GM23338 (cell line): ENCODE results near the gene SPATA20. TPM values are rescaled to one million over a fixed set of nuclear protein-coding genes. Genes with fewer than 3 reads are reported as not detected.

Source experiments
- ATAC-seq: fragments of 200-7000 bp; cut with Tn5 transposase; 3 replicates; pipeline ENCODE4 v1.9.1; 2020
- DNase-seq: peaks from one replicate; pipeline ENCODE4 v3.0.0-alpha.2; 2015; ENCODE audit warnings: low spot score
- H2AFZ ChIP-seq: fragments of 200-600 bp; sonication (generic); 2 replicates; pipeline ENCODE4 v1.8.0; 2016; ENCODE audit warnings: antibody characterized with exemption, mild to moderate bottlenecking, moderate library complexity
- H3F3A ChIP-seq: fragments of 200-600 bp; sonication (generic); replicated peaks from 2 replicates; pipeline ENCODE4 v1.8.0; 2017; ENCODE audit warnings: antibody characterized with exemption, mixed run types, low read depth
- H3K27ac ChIP-seq: fragments of 200-600 bp; sonication (generic); 2 replicates; pipeline ENCODE4 v1.6.1; 2016; ENCODE audit warnings: low read depth
- H3K27me3 ChIP-seq: fragments of 200-600 bp; sonication (generic); 2 replicates; pipeline ENCODE4 v1.8.0; 2016; ENCODE audit warnings: mild to moderate bottlenecking, mixed run types, moderate library complexity; ENCODE audit not compliant: insufficient read depth
- H3K36me3 ChIP-seq: fragments of 200-600 bp; sonication (generic); 2 replicates; pipeline ENCODE4 v1.8.0; 2016; ENCODE audit warnings: mild to moderate bottlenecking; ENCODE audit not compliant: insufficient read depth
- H3K4me1 ChIP-seq: fragments of 200-600 bp; sonication (generic); 2 replicates; pipeline ENCODE4 v1.8.0; 2016; ENCODE audit warnings: mild to moderate bottlenecking, moderate library complexity; ENCODE audit not compliant: insufficient read depth
- H3K4me2 ChIP-seq: fragments of 200-600 bp; sonication (generic); 2 replicates; pipeline ENCODE4 v1.7.1; 2017; ENCODE audit warnings: mixed run types
- H3K4me3 ChIP-seq: fragments of 200-600 bp; sonication (generic); 2 replicates; pipeline ENCODE4 v1.6.1; 2016; ENCODE audit warnings: mixed run types
- H3K79me2 ChIP-seq: fragments of 200-600 bp; sonication (generic); replicated peaks from 2 replicates; pipeline ENCODE4 v1.8.0; 2017; ENCODE audit warnings: mild to moderate bottlenecking; ENCODE audit not compliant: insufficient read depth
- H3K9me2 ChIP-seq: fragments of 200-600 bp; sonication (generic); 2 replicates; pipeline ENCODE4 v1.8.0; 2017; ENCODE audit not compliant: insufficient read depth
- H4K20me1 ChIP-seq: fragments of 200-600 bp; sonication (generic); replicated peaks from 2 replicates; pipeline ENCODE4 v1.8.0; 2017; ENCODE audit warnings: mild to moderate bottlenecking; ENCODE audit not compliant: insufficient read depth
- H3K27ac Mint-ChIP-seq: 2 replicates; pipeline ENCODE4 v1.8.0; 2020; ENCODE audit warnings: inconsistent platforms, mild to moderate bottlenecking, moderate library complexity, mixed read lengths
- H3K27me3 Mint-ChIP-seq: 3 replicates; pipeline ENCODE4 v1.8.0; 2022; ENCODE audit warnings: low read depth, mild to moderate bottlenecking, moderate library complexity, mixed read lengths, inconsistent platforms; ENCODE audit not compliant: insufficient read depth, poor library complexity
- H3K36me3 Mint-ChIP-seq: 3 replicates; pipeline ENCODE4 v1.8.0; 2021; ENCODE audit warnings: low read depth, mild to moderate bottlenecking, inconsistent platforms, moderate library complexity, mixed read lengths
- H3K4me1 Mint-ChIP-seq: 3 replicates; pipeline ENCODE4 v1.8.0; 2020; ENCODE audit warnings: mild to moderate bottlenecking, inconsistent platforms, mixed read lengths
- H3K4me3 Mint-ChIP-seq: 3 replicates; pipeline ENCODE4 v1.8.0; 2021; ENCODE audit warnings: moderate library complexity, mild to moderate bottlenecking, inconsistent platforms, mixed read lengths
- H3K9me3 Mint-ChIP-seq: 3 replicates; pipeline ENCODE4 v1.8.0; 2020; ENCODE audit warnings: moderate library complexity, mild to moderate bottlenecking, inconsistent platforms, mixed read lengths
- JUNB ChIP-seq: IDR thresholded peaks from one replicate; pipeline ENCODE4 v1.6.1; 2016; ENCODE audit warnings: antibody characterized with exemption; ENCODE audit not compliant: unreplicated experiment
- NANOG ChIP-seq: IDR thresholded peaks from 2 replicates; pipeline ENCODE4 v1.6.1; 2016; ENCODE audit warnings: antibody characterized with exemption, borderline replicate concordance
- STAT1 ChIP-seq: IDR thresholded peaks from one replicate; pipeline ENCODE4 v1.6.1; 2016; ENCODE audit warnings: antibody characterized with exemption; ENCODE audit not compliant: unreplicated experiment
- ZNF114 ChIP-seq: fragments of 250-450 bp; sonication (Bioruptor Pico); IDR thresholded peaks from 2 replicates; pipeline ENCODE4 v1.5.0; 2020; ENCODE audit warnings: mild to moderate bottlenecking, moderate library complexity
- ZNF331 ChIP-seq: fragments of 250-450 bp; sonication (Bioruptor Pico); IDR thresholded peaks from 2 replicates; pipeline ENCODE4 v1.5.0; 2020; ENCODE audit warnings: low read depth, mild to moderate bottlenecking, moderate library complexity
- polyA plus RNA-seq: library from polyadenylated mRNA; unstranded; fragments of >200 nt; fragmentation: Nextera tagmentation; extraction: Ambion mirVana; gene quantifications from 2 replicates; pipeline ENCODE4 v1.2.1, GENCODE V29; 2016
- total RNA-seq: library from RNA; depleted of rRNA; stranded (reverse); fragments of >200 nt; shearing (Covaris generic); gene quantifications from 2 replicates; pipeline ENCODE4 v1.2.3, GENCODE V29; 2014
- TF ChIP-seq, protein P1 (sequence below): IDR thresholded peaks from 2 replicates; pipeline ENCODE4 v1.6.1; 2016; ENCODE audit warnings: antibody characterized with exemption
- TF ChIP-seq, protein P2 (sequence below): IDR thresholded peaks from one replicate; pipeline ENCODE4 v1.6.1; 2018; ENCODE audit warnings: antibody characterized with exemption; ENCODE audit not compliant: unreplicated experiment

The SPATA20 gene
- total and polyA plus RNA-seq, 2 experiments from 2014 or later, result 13.8 to 32.7 TPM

DNA sequence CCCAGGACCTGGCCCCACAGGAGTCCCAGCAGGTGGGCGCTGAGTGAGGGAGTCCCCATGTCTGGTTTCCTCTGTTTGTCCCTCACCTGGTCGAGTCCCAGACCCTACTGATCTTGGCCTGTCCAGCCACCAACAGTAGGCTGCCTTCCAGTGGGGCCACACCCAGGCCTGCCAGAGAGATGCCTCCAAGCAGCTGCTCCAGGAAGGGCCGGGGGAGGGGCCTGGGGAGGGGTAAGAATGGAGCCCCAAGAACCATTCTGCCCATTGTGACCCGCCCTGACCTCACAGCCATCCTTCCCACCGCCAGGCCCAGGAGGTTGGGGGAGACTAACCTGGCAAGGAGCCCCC lies 736 bp downstream of the SPATA20 start:
- peak overlapping the region; percentile 67 for H3K4me3 ChIP-seq
- H3K79me2 ChIP-seq, result no peaks in the 10 kb centered on the region
- no peaks in the 10 kb centered on the region for H3K9me3 Mint-ChIP-seq
- H3K36me3 ChIP-seq, result no peaks in the 10 kb centered on the region
- H3K4me2 ChIP-seq, result peak overlapping the region; percentile 83
- H3K4me3 Mint-ChIP-seq, result peak overlapping the region; percentile 68
- H4K20me1 ChIP-seq, result no peaks in the 10 kb centered on the region
- no peak overlapping the region; the same call in 1 of the 2 replicates for H2AFZ ChIP-seq
- no peaks in the 10 kb centered on the region for H3F3A ChIP-seq
- ATAC-seq, result no peak
- H3K9me2 ChIP-seq, result no peaks in the 10 kb centered on the region
- H3K27me3 Mint-ChIP-seq, result peaks cover 18% of the 10 kb centered on the region
- no peaks in the 10 kb centered on the region; the same call in 2 of the 3 replicates for H3K36me3 Mint-ChIP-seq
- H3K4me1 ChIP-seq, result peaks cover 11% of the 10 kb centered on the region; the same call in 1 of the 2 replicates
- DNase-seq, result no peak
- no peak overlapping the region for H3K27ac Mint-ChIP-seq
- peaks cover 16% of the 10 kb centered on the region for H3K4me1 Mint-ChIP-seq
- TF ChIP-seq ZNF114 (no peak), NANOG (no peak), STAT1 (no peak)
- TF ChIP-seq, protein P1, sequence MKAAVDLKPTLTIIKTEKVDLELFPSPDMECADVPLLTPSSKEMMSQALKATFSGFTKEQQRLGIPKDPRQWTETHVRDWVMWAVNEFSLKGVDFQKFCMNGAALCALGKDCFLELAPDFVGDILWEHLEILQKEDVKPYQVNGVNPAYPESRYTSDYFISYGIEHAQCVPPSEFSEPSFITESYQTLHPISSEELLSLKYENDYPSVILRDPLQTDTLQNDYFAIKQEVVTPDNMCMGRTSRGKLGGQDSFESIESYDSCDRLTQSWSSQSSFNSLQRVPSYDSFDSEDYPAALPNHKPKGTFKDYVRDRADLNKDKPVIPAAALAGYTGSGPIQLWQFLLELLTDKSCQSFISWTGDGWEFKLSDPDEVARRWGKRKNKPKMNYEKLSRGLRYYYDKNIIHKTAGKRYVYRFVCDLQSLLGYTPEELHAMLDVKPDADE, result no peak
- no peak overlapping the region for H3K27ac ChIP-seq
- H3K27me3 ChIP-seq, result no peaks in the 10 kb centered on the region

DNA sequence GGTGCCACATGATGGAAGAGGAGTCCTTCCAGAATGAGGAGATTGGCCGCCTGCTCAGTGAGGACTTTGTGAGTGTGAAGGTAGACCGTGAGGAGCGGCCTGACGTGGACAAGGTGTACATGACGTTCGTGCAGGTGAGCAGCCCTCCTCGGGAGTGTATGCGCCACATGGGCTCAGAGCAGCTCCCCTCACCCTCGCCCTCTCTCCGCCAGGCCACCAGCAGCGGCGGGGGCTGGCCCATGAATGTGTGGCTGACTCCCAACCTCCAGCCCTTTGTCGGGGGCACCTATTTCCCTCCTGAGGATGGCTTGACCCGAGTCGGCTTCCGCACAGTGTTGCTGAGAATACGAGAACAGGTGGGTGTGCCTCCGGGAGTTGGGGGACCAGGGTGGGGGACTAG lies 1.9 kb downstream of the SPATA20 start:
- Histone ChIP-seq H3K4me3 (no peak overlapping the region), H3K27ac (no peak overlapping the region), H3K4me2 (no peak overlapping the region), H3K4me1 (peaks cover 9% of the 10 kb centered on the region; the same call in 1 of the 2 replicates), H3K27me3 (no peaks in the 10 kb centered on the region), H3K36me3 (no peaks in the 10 kb centered on the region), H2AFZ (no peak overlapping the region), H4K20me1 (no peaks in the 10 kb centered on the region), H3K79me2 (no peaks in the 10 kb centered on the region), H3K9me2 (no peaks in the 10 kb centered on the region), H3F3A (no peaks in the 10 kb centered on the region)
- peaks cover 20% of the 10 kb centered on the region for H3K27me3 Mint-ChIP-seq
- no peaks in the 10 kb centered on the region; the same call in 2 of the 3 replicates for H3K36me3 Mint-ChIP-seq
- H3K9me3 Mint-ChIP-seq, result no peaks in the 10 kb centered on the region
- peaks cover 10% of the 10 kb centered on the region; the same call in 2 of the 3 replicates for H3K4me1 Mint-ChIP-seq
- TF ChIP-seq NANOG, result no peak
- no peak for DNase-seq
- no peak overlapping the region for H3K27ac Mint-ChIP-seq
- no peak overlapping the region for H3K4me3 Mint-ChIP-seq
- no peak for ATAC-seq

DNA sequence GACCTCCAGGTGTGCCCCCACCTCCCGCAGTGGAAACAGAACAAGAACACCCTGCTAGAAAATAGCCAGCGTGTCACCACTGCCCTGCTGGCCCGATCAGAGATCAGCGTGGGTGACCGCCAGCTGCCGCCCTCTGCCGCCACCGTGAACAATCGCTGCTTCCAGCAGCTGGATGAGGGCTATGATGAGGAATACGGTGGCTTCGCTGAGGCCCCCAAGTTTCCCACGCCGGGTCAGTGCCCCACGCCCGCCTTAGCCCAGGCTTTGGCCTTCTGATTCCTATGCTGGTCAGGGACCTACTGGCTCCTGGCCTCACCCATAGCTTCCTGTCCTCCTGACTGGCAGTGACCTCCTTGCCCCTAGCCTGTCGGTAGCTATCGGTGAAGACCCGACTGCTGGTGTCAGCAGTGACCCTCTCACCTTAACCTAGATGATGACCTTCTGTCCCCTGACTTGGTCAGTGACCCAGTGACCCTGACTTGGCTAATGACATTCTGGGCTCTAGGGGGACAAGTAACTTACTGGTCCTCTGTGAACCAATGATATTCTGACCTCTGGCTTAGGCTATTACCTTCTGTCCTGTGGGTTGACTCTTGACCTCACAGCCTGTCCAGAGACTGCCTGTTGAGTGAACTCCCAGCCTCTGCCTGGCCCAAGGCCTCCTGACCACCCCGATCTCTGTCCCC lies 2.4 kb downstream of the SPATA20 start:
- ATAC-seq (no peak), DNase-seq (no peak)
- H3K27ac Mint-ChIP-seq, result no peak overlapping the region
- H3K27me3 ChIP-seq, result no peaks in the 10 kb centered on the region
- H3K79me2 ChIP-seq, result no peaks in the 10 kb centered on the region
- no peaks in the 10 kb centered on the region for H3K9me3 Mint-ChIP-seq
- no peaks in the 10 kb centered on the region for H3F3A ChIP-seq
- H3K36me3 Mint-ChIP-seq, result no peaks in the 10 kb centered on the region; the same call in 2 of the 3 replicates
- H4K20me1 ChIP-seq, result no peaks in the 10 kb centered on the region
- H3K4me3 ChIP-seq, result no peak overlapping the region
- H3K9me2 ChIP-seq, result no peaks in the 10 kb centered on the region
- no peak overlapping the region for H3K27ac ChIP-seq
- peaks cover 16% of the 10 kb centered on the region for H3K27me3 Mint-ChIP-seq
- TF ChIP-seq NANOG (no peak), JUNB (no peak), ZNF331 (CRISPR knock-in tag) (no peak)
- TF ChIP-seq, protein P1, result no peak
- TF ChIP-seq, protein P2, sequence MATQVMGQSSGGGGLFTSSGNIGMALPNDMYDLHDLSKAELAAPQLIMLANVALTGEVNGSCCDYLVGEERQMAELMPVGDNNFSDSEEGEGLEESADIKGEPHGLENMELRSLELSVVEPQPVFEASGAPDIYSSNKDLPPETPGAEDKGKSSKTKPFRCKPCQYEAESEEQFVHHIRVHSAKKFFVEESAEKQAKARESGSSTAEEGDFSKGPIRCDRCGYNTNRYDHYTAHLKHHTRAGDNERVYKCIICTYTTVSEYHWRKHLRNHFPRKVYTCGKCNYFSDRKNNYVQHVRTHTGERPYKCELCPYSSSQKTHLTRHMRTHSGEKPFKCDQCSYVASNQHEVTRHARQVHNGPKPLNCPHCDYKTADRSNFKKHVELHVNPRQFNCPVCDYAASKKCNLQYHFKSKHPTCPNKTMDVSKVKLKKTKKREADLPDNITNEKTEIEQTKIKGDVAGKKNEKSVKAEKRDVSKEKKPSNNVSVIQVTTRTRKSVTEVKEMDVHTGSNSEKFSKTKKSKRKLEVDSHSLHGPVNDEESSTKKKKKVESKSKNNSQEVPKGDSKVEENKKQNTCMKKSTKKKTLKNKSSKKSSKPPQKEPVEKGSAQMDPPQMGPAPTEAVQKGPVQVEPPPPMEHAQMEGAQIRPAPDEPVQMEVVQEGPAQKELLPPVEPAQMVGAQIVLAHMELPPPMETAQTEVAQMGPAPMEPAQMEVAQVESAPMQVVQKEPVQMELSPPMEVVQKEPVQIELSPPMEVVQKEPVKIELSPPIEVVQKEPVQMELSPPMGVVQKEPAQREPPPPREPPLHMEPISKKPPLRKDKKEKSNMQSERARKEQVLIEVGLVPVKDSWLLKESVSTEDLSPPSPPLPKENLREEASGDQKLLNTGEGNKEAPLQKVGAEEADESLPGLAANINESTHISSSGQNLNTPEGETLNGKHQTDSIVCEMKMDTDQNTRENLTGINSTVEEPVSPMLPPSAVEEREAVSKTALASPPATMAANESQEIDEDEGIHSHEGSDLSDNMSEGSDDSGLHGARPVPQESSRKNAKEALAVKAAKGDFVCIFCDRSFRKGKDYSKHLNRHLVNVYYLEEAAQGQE, result no peak
- H3K4me1 ChIP-seq, result peaks cover 9% of the 10 kb centered on the region; the same call in 1 of the 2 replicates
- no peak overlapping the region for H3K4me2 ChIP-seq
- no peak overlapping the region for H2AFZ ChIP-seq
- H3K4me3 Mint-ChIP-seq, result no peak overlapping the region
- no peaks in the 10 kb centered on the region for H3K36me3 ChIP-seq
- H3K4me1 Mint-ChIP-seq, result peaks cover 10% of the 10 kb centered on the region; the same call in 2 of the 3 replicates
